ENCODE data around the gene MDN1.

DNA sequence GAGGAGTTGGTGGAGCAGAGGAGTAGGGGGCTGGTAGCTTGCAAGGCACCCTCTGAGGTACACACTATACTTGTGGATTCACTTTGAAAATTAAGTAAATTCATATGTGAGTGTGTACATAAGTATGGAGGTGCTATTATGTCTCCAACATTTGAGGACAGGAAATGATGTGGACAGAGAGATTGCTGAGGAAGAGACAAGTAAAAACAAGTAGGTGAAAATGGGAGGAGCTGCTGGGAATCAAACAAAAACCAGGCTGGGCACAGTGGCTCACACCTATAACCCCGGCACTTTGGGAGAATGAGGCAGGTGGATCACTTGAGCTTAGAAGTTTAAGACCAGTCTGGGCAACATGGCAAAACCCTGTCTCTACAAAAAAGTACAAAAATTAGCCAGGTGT, 111.8 kb downstream of the MDN1 start:
- no peak for TF ChIP-seq ZNF274 (IDR thresholded peaks at IDR 0.05; ENCODE audit: low read depth, low read length)
- TF ChIP-seq YY1 (IDR thresholded peaks at IDR 0.05; ENCODE audit: insufficient read depth, insufficient read length): no peak
- TF ChIP-seq SUZ12 (IDR thresholded peaks at IDR 0.05; ENCODE audit: extremely low read depth, insufficient read depth, insufficient read length): no peak
